Measurements from ENCODE around the gene CPED1.
"Not testable (repeated sequence)": the region's sequence is repeated elsewhere in the genome, so short reads cannot be mapped to it uniquely, and the experiment has no call there.

The CPED1 gene

GRCh38 chr7:121026577-121027111, 38.1 kb downstream of the CPED1 start:
- TF ChIP-seq CTCF (IDR thresholded peaks at IDR 0.05; ENCODE audit: borderline replicate concordance, insufficient read depth, low read depth, low read length): no peak
- no peak overlapping the region for H3K4me3 ChIP-seq (ENCODE audit: low read depth, low read length)

GRCh38 chr7:121027761-121028669, 39.5 kb downstream of the CPED1 start:
- no peak for TF ChIP-seq CTCF (IDR thresholded peaks at IDR 0.05; ENCODE audit: borderline replicate concordance, insufficient read depth, low read depth, low read length)
- no peak overlapping the region for H3K4me3 ChIP-seq (ENCODE audit: low read depth, low read length)

GRCh38 chr7:121029302-121029701, 40.8 kb downstream of the CPED1 start:
- no peak overlapping the region for H3K4me3 ChIP-seq (ENCODE audit: low read depth, low read length)
- no peak for TF ChIP-seq CTCF (IDR thresholded peaks at IDR 0.05; ENCODE audit: borderline replicate concordance, insufficient read depth, low read depth, low read length)

- H3K4me3 ChIP-seq (ENCODE audit: low read depth, low read length): no peak overlapping the region
- no peak for TF ChIP-seq CTCF (IDR thresholded peaks at IDR 0.05; ENCODE audit: borderline replicate concordance, insufficient read depth, low read depth, low read length)
Observed at GRCh38 chr7:121030308-121030707, 41.8 kb downstream of the CPED1 start.

- TF ChIP-seq CTCF (IDR thresholded peaks at IDR 0.05; ENCODE audit: borderline replicate concordance, insufficient read depth, low read depth, low read length): no peak
- no peak overlapping the region for H3K4me3 ChIP-seq (ENCODE audit: low read depth, low read length)
Observed at GRCh38 chr7:121032645-121033460, 44.3 kb downstream of the CPED1 start.

GRCh38 chr7:121034929-121035328, 46.4 kb downstream of the CPED1 start:
- no peak for TF ChIP-seq CTCF (IDR thresholded peaks at IDR 0.05; ENCODE audit: borderline replicate concordance, insufficient read depth, low read depth, low read length)
- H3K4me3 ChIP-seq (ENCODE audit: low read depth, low read length): no peak overlapping the region

- H3K4me3 ChIP-seq (ENCODE audit: low read depth, low read length): not testable (repeated sequence)
Observed at GRCh38 chr7:121036776-121037175, 48.3 kb downstream of the CPED1 start.

- not testable (repeated sequence) for H3K4me3 ChIP-seq (ENCODE audit: low read depth, low read length)
Observed at GRCh38 chr7:121037329-121037728, 48.8 kb downstream of the CPED1 start.

All from GM12875 (cell line).